NCI-H774 (cell line): Measurements from ENCODE around the gene MICAL2.

Experiments used
- DNase-seq: peaks from one replicate; lab custom pipeline; 2025; lab: John Stamatoyannopoulos, UW

MICAL2 gene

GRCh38 chr11:12287374-12288211 is 177.2 kb downstream of the MICAL2 start:
- DNase-seq, result no peak

GRCh38 chr11:12288212-12288930 is 178.0 kb downstream of the MICAL2 start:
- peak; percentile 74 for DNase-seq

GRCh38 chr11:12288931-12289666 is 178.7 kb downstream of the MICAL2 start:
- no peak for DNase-seq

- DNase-seq, result no peak
Measured at GRCh38 chr11:12289667-12290476, 179.5 kb downstream of the MICAL2 start.

- DNase-seq, result no peak
Measured at GRCh38 chr11:12290477-12290922, 180.1 kb downstream of the MICAL2 start.

GRCh38 chr11:12291313-12291712 is 180.9 kb downstream of the MICAL2 start:
- no peak for DNase-seq

- no peak for DNase-seq
Measured at GRCh38 chr11:12291766-12292165, 181.4 kb downstream of the MICAL2 start.

- DNase-seq, result no peak
Measured at GRCh38 chr11:12292766-12293165, 182.4 kb downstream of the MICAL2 start.

GRCh38 chr11:12293486-12293885 is 183.1 kb downstream of the MICAL2 start:
- DNase-seq, result no peak

GRCh38 chr11:12294613-12295012 is 184.2 kb downstream of the MICAL2 start:
- no peak for DNase-seq

GRCh38 chr11:12295943-12296342 is 185.6 kb downstream of the MICAL2 start:
- DNase-seq, result no peak

GRCh38 chr11:12298610-12299009 is 188.2 kb downstream of the MICAL2 start:
- DNase-seq, result no peak

GRCh38 chr11:12301379-12301778 is 191.0 kb downstream of the MICAL2 start:
- DNase-seq, result no peak

GRCh38 chr11:12303421-12304149 is 193.2 kb downstream of the MICAL2 start:
- DNase-seq, result no peak

- no peak for DNase-seq
Measured at GRCh38 chr11:12306830-12307229, 196.4 kb downstream of the MICAL2 start.

GRCh38 chr11:12312132-12312531 is 201.7 kb downstream of the MICAL2 start:
- no peak for DNase-seq
